ENCODE data around the gene GBGT1. TPM values are rescaled to one million over a fixed set of nuclear protein-coding genes. Genes with fewer than 3 reads are reported as not detected.

The GBGT1 gene
- total and polyA plus RNA-seq, 10 donors = 9.2 to 52.8 (median 30.7) TPM

- H3K27ac ChIP-seq = peak overlapping the region in 7 of 8 donors; percentile 23 to 95 (median 67)
- WGBS, 5 donors = 65 to 76% (median 71%) methylated on average over 14 to 19 of the region's 19 CpGs
- peak; percentile 78 for DNase-seq
- H3K9me3 ChIP-seq = no peaks in the 10 kb centered on the region
- intact Hi-C loops (cut with DNase I; ENCODE audit: low total_unique reads) = no loop called here
- peaks cover 70 to 92% (median 84%) of the 10 kb centered on the region in 6 donors for H3K4me1 ChIP-seq
- H3K27me3 ChIP-seq (replicated peaks in 1 of 7) = no peaks in the 10 kb centered on the region
- H3K36me3 ChIP-seq = peaks cover 0 to 22% (median 13%) of the 10 kb centered on the region in 6 donors
- H3K4me3 ChIP-seq = no peak overlapping the region
- TF ChIP-seq CTCF (IDR thresholded peaks at IDR 0.05 in 8 of 11, conservative IDR thresholded peaks at IDR 0.05 in 3 of 11) = no peak
- no peak for TF ChIP-seq POLR2A (IDR thresholded peaks at IDR 0.05)
- peak in 2 of 3 donors; percentile 1 to 2 for TF ChIP-seq POLR2AphosphoS5 (IDR thresholded peaks at IDR 0.05)
These were observed 48.7 kb downstream of the GBGT1 start for GRCh38 chr9:133114886-133115603.

- H3K9me3 ChIP-seq = no peaks in the 10 kb centered on the region
- DNase-seq = peak; percentile 80
- TF ChIP-seq POLR2A (IDR thresholded peaks at IDR 0.05) (no peak), POLR2AphosphoS5 (IDR thresholded peaks at IDR 0.05) (peak in 2 of 3 donors; percentile 2 to 30)
These were observed 49.5 kb downstream of the GBGT1 start for GRCh38 chr9:133113949-133114885.

GRCh38 chr9:133113163-133113948 lies 50.4 kb downstream of the GBGT1 start:
- peak overlapping the region; percentile 53 to 95 (median 64) for H3K27ac ChIP-seq
- intact Hi-C loops (cut with DNase I; ENCODE audit: low total_unique reads) = no loop called here
- peaks cover 0 to 38% (median 30%) of the 10 kb centered on the region in 6 donors for H3K36me3 ChIP-seq
- WGBS, 5 donors = 35 to 46% (median 38%) methylated on average over 13 to 19 of the region's 19 CpGs
- TF ChIP-seq POLR2AphosphoS5 (IDR thresholded peaks at IDR 0.05) (peak; percentile 40 to 65 (median 60)), POLR2A (IDR thresholded peaks at IDR 0.05) (no peak)
- H3K4me1 ChIP-seq = peaks cover 53 to 75% (median 67%) of the 10 kb centered on the region in 6 donors
- no peaks in the 10 kb centered on the region for H3K27me3 ChIP-seq (replicated peaks in 1 of 7)
- peak; percentile 84 for DNase-seq
- H3K9me3 ChIP-seq = no peaks in the 10 kb centered on the region
- peak overlapping the region in 1 of 8 donors; percentile 13 for H3K4me3 ChIP-seq

More at GRCh38 chr9:133113949-133114885, 49.5 kb downstream of the GBGT1 start:
- WGBS, 5 donors = 34 to 48% (median 39%) methylated on average over 15 to 20 of the region's 20 CpGs
- intact Hi-C loops (cut with DNase I; ENCODE audit: low total_unique reads) = no loop called here
- Histone ChIP-seq H3K4me3 (peak overlapping the region in 1 of 8 donors; percentile 13), H3K36me3 (peaks cover 0 to 30% (median 21%) of the 10 kb centered on the region in 6 donors), H3K27ac (peak overlapping the region; percentile 53 to 95 (median 64)), H3K27me3 (replicated peaks in 1 of 7) (no peaks in the 10 kb centered on the region), H3K4me1 (peaks cover 62 to 84% (median 76%) of the 10 kb centered on the region in 6 donors)

- peak overlapping the region in 1 of 8 donors; percentile 13 for H3K4me3 ChIP-seq
- 3 to 28% (median 16%) methylated on average over 5 to 7 of the region's 7 CpGs for WGBS, 5 donors
- peak; percentile 90 for DNase-seq
- H3K4me1 ChIP-seq = peaks cover 46 to 68% (median 60%) of the 10 kb centered on the region in 6 donors
- H3K36me3 ChIP-seq = peaks cover 4 to 46% (median 37%) of the 10 kb centered on the region in 6 donors
- TF ChIP-seq POLR2A (IDR thresholded peaks at IDR 0.05) = no peak
- peak; percentile 69 to 87 (median 80) for TF ChIP-seq POLR2AphosphoS5 (IDR thresholded peaks at IDR 0.05)
- H3K27ac ChIP-seq = peak overlapping the region; percentile 53 to 95 (median 64)
- no peaks in the 10 kb centered on the region for H3K27me3 ChIP-seq (replicated peaks in 1 of 7)
- no peaks in the 10 kb centered on the region for H3K9me3 ChIP-seq
- intact Hi-C loops (cut with DNase I; ENCODE audit: low total_unique reads) = no loop called here
These were observed 51.1 kb downstream of the GBGT1 start for GRCh38 chr9:133112663-133113026.

Measured in spleen (tissue), 11 donors.